CD14-positive monocyte (primary cell): Measurements from ENCODE around the gene SYPL2. TPM values are rescaled to one million over a fixed set of nuclear protein-coding genes. Genes with fewer than 3 reads are reported as not detected.
A peak's percentile ranks its signal among the peaks of the same experiment; 100 is the strongest.

Experiments
- DNase-seq, 3 donors: peaks; one replicate each; pipeline ENCODE4 v3.0.0-alpha.2; 2011 to 2022
- H2AFZ ChIP-seq: 2 replicates; pipeline ENCODE4 v1.6.0; 2012; ENCODE audit warnings: mild to moderate bottlenecking, low read depth, low read length, inconsistent platforms; ENCODE audit not compliant: insufficient read depth, poor library complexity, severe bottlenecking
- H3K27ac ChIP-seq, 2 donors: 1 replicate in 1 of 2; 2 replicates in 1 of 2; pipeline ENCODE4 v1.5.1; 2012 to 2013; ENCODE audit warnings: low read length in 2 of 2, control low read depth in 1 of 2, inconsistent platforms in 1 of 2, low read depth in 1 of 2, mild to moderate bottlenecking in 1 of 2
- H3K27me3 ChIP-seq, 2 donors: one replicate each; pipeline versions ENCODE4 v1.6.0 to v1.6.1; 2011 to 2013; ENCODE audit warnings: low read length in 2 of 2; ENCODE audit not compliant: control insufficient read depth in 2 of 2, insufficient read depth in 2 of 2
- H3K36me3 ChIP-seq, 2 donors: replicated peaks in 1 of 2; 1 replicate in 1 of 2; 2 replicates in 1 of 2; pipeline versions ENCODE4 v1.5.1 to v1.6.1; 2012 to 2013; ENCODE audit warnings: low read length in 2 of 2, control low read depth in 1 of 2, inconsistent platforms in 1 of 2, mild to moderate bottlenecking in 1 of 2; ENCODE audit not compliant: insufficient read depth in 2 of 2, control insufficient read depth in 1 of 2
- H3K4me1 ChIP-seq, 2 donors: 1 replicate in 1 of 2; 2 replicates in 1 of 2; pipeline versions ENCODE4 v1.5.1 to v1.6.1; 2012 to 2013; ENCODE audit warnings: low read length in 2 of 2, control low read depth in 1 of 2, inconsistent platforms in 1 of 2, mild to moderate bottlenecking in 1 of 2, moderate library complexity in 1 of 2; ENCODE audit not compliant: insufficient read depth in 2 of 2, control insufficient read depth in 1 of 2
- H3K4me2 ChIP-seq: replicated peaks from 2 replicates; pipeline ENCODE3; 2012; ENCODE audit warnings: low read length, moderate library complexity, mild to moderate bottlenecking; ENCODE audit not compliant: poor library complexity, severe bottlenecking; ENCODE audit errors: extremely low read depth
- H3K4me3 ChIP-seq, 3 experiments: fragments of 200-600 bp in 1 of 3; sonication (generic) in 1 of 3; replicated peaks in 1 of 3; 1 replicate in 2 of 3; 2 replicates in 1 of 3; pipeline ENCODE4 v1.5.1; 2011 to 2013; ENCODE audit warnings: low read length in 3 of 3, mild to moderate bottlenecking in 3 of 3, control low read depth in 2 of 3, low read depth in 2 of 3, inconsistent platforms in 1 of 3, moderate library complexity in 1 of 3
- H3K79me2 ChIP-seq: 2 replicates; pipeline ENCODE4 v1.6.0; 2012; ENCODE audit warnings: mild to moderate bottlenecking, control low read depth, inconsistent platforms, low read length, moderate library complexity; ENCODE audit not compliant: insufficient read depth
- H3K9ac ChIP-seq: 2 replicates; pipeline ENCODE4 v1.6.0; 2017; ENCODE audit warnings: low read length, mild to moderate bottlenecking; ENCODE audit not compliant: insufficient read depth, poor library complexity, severe bottlenecking
- H3K9me3 ChIP-seq, 2 donors: replicated peaks in 1 of 2; 1 replicate in 1 of 2; 2 replicates in 1 of 2; pipeline versions ENCODE4 v1.5.1 to v1.6.1; 2012 to 2013; ENCODE audit warnings: low read length in 2 of 2, control low read depth in 1 of 2; ENCODE audit not compliant: control insufficient read depth in 1 of 2, insufficient read depth in 1 of 2
- H4K20me1 ChIP-seq: 2 replicates; pipeline ENCODE4 v1.6.0; 2012; ENCODE audit warnings: mild to moderate bottlenecking, low read length, control low read depth, moderate library complexity; ENCODE audit not compliant: insufficient read depth
- H3K27ac Mint-ChIP-seq, 7 donors: one replicate each; pipeline ENCODE4 v1.8.0; 2020; ENCODE audit warnings: mild to moderate bottlenecking in 7 of 7, mixed read lengths in 7 of 7, moderate library complexity in 6 of 7, inconsistent platforms in 2 of 7
- H3K27me3 Mint-ChIP-seq, 3 donors: one replicate each; pipeline ENCODE4 v1.8.0; 2021 to 2022; ENCODE audit warnings: low read depth in 3 of 3, mild to moderate bottlenecking in 3 of 3, mixed read lengths in 3 of 3, moderate library complexity in 3 of 3, inconsistent platforms in 1 of 3
- H3K36me3 Mint-ChIP-seq, 2 donors: one replicate each; pipeline ENCODE4 v1.8.0; 2020; ENCODE audit warnings: mixed read lengths in 2 of 2, inconsistent platforms in 1 of 2, mild to moderate bottlenecking in 1 of 2
- H3K4me1 Mint-ChIP-seq: one replicate; pipeline ENCODE4 v1.8.0; 2020; ENCODE audit warnings: mild to moderate bottlenecking, mixed read lengths
- H3K4me3 Mint-ChIP-seq, 2 donors: one replicate each; pipeline ENCODE4 v1.8.0; 2020; ENCODE audit warnings: mild to moderate bottlenecking in 2 of 2, mixed read lengths in 2 of 2, moderate library complexity in 1 of 2
- H3K9me3 Mint-ChIP-seq, 7 donors: one replicate each; pipeline ENCODE4 v1.8.0; 2020 to 2022; ENCODE audit warnings: mixed read lengths in 7 of 7, mild to moderate bottlenecking in 6 of 7, moderate library complexity in 6 of 7, inconsistent platforms in 2 of 7
- WGBS: methylation state at CpG from one replicate; pipeline ENCODE4 v1.1.5; 2013; ENCODE audit warnings: missing lambda C conversion rate; ENCODE audit not compliant: insufficient coverage; 5-methylcytosine and 5-hydroxymethylcytosine counted together
- intact Hi-C, 2 donors: fragments of 100-400 bp; cut with micrococcal nuclease; formaldehyde crosslinking; loops; one replicate each; pipeline versions ENCODE4 v1.15.0 to v1.15.1; 2023
- polyA plus RNA-seq, 3 donors: library from polyadenylated mRNA; depleted of rRNA in 1 of 3; unstranded in 2 of 3; stranded (reverse) in 1 of 3; fragments of 300-500 nt in 2 of 3; fragments of >200 nt in 1 of 3; fragmentation: Illumina TruSeq in 2 of 3; gene quantifications; 1 replicate in 2 of 3; 2 replicates in 1 of 3; pipeline ENCODE4 v1.2.3, GENCODE V29; 2012 to 2021
- TF ChIP-seq, protein P1 (sequence below): fragments of 200-600 bp; IDR thresholded peaks from one replicate; pipeline ENCODE4 v1.8.0; 2022; ENCODE audit warnings: antibody characterized with exemption, mild to moderate bottlenecking

Gene SYPL2
- polyA plus RNA-seq, 3 donors, result 0.03 to 0.12 TPM; not detected in 1

GRCh38 chr1:109513110-109513710, 46.9 kb downstream of the SYPL2 start:
- H2AFZ ChIP-seq, result no peak overlapping the region
- DNase-seq, result no peak
- H3K27ac Mint-ChIP-seq, result peak overlapping the region in 1 of 7 donors; percentile 18
- no peak overlapping the region for H3K27ac ChIP-seq
- no peaks in the 10 kb centered on the region for H3K9me3 ChIP-seq
- H3K9me3 Mint-ChIP-seq, result peaks cover 0 to 3% (median 0%) of the 10 kb centered on the region in 7 donors
- peaks cover 0 to 3% of the 10 kb centered on the region in 2 donors for H3K36me3 Mint-ChIP-seq
- no peak overlapping the region for H3K4me3 Mint-ChIP-seq
- peaks cover 17 to 26% (median 19%) of the 10 kb centered on the region in 3 donors for H3K27me3 Mint-ChIP-seq
- H3K4me2 ChIP-seq, result no peak overlapping the region
- no peaks in the 10 kb centered on the region for H4K20me1 ChIP-seq
- H3K27me3 ChIP-seq, result peaks cover 0 to 10% of the 10 kb centered on the region in 2 donors
- H3K4me1 Mint-ChIP-seq, result peaks cover 19% of the 10 kb centered on the region
- WGBS, result no CpG with 5 or more reads among the region's 2 CpGs
- no peak overlapping the region for H3K4me3 ChIP-seq
- TF ChIP-seq, protein P1, sequence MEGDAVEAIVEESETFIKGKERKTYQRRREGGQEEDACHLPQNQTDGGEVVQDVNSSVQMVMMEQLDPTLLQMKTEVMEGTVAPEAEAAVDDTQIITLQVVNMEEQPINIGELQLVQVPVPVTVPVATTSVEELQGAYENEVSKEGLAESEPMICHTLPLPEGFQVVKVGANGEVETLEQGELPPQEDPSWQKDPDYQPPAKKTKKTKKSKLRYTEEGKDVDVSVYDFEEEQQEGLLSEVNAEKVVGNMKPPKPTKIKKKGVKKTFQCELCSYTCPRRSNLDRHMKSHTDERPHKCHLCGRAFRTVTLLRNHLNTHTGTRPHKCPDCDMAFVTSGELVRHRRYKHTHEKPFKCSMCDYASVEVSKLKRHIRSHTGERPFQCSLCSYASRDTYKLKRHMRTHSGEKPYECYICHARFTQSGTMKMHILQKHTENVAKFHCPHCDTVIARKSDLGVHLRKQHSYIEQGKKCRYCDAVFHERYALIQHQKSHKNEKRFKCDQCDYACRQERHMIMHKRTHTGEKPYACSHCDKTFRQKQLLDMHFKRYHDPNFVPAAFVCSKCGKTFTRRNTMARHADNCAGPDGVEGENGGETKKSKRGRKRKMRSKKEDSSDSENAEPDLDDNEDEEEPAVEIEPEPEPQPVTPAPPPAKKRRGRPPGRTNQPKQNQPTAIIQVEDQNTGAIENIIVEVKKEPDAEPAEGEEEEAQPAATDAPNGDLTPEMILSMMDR, result no peak
- intact Hi-C loops, result no loop called here
- no peaks in the 10 kb centered on the region for H3K79me2 ChIP-seq
- H3K4me1 ChIP-seq, result peaks cover 14 to 17% of the 10 kb centered on the region in 2 donors
- no peaks in the 10 kb centered on the region for H3K36me3 ChIP-seq
- H3K9ac ChIP-seq, result no peak overlapping the region

- Histone ChIP-seq H3K4me2 (no peak overlapping the region), H3K36me3 (no peaks in the 10 kb centered on the region), H3K9me3 (no peaks in the 10 kb centered on the region), H3K9ac (no peak overlapping the region), H3K4me1 (peaks cover 8% of the 10 kb centered on the region in 2 donors), H4K20me1 (no peaks in the 10 kb centered on the region), H3K79me2 (no peaks in the 10 kb centered on the region), H3K4me3 (no peak overlapping the region), H3K27me3 (no peaks in the 10 kb centered on the region), H3K27ac (no peak overlapping the region), H2AFZ (no peak overlapping the region)
- DNase-seq, result no peak
- 100% methylated on average over 1 of the region's 3 CpGs for WGBS
- intact Hi-C loops, result no loop called here
- H3K27me3 Mint-ChIP-seq, result peaks cover 10 to 15% (median 11%) of the 10 kb centered on the region in 3 donors
- H3K36me3 Mint-ChIP-seq, result no peaks in the 10 kb centered on the region
- H3K4me1 Mint-ChIP-seq, result peaks cover 10% of the 10 kb centered on the region
- TF ChIP-seq, protein P1, result no peak
- no peak overlapping the region for H3K27ac Mint-ChIP-seq
- H3K4me3 Mint-ChIP-seq, result no peak overlapping the region
- H3K9me3 Mint-ChIP-seq, result peaks cover 0 to 3% (median 0%) of the 10 kb centered on the region in 7 donors
Observed at GRCh38 chr1:109514846-109515245, 48.5 kb downstream of the SYPL2 start.
